H1 (cell line): ENCODE data around the gene ATF3. TPM values are rescaled to one million over a fixed set of nuclear protein-coding genes. Genes with fewer than 3 reads are reported as not detected.

Experiments
- CTCF ChIA-PET: fragments of 300-600 bp; sonication (Branson Sonifier 250); formaldehyde crosslinking; loops from one replicate; lab custom pipeline; 2021; ENCODE audit not compliant: partially characterized antibody; lab: Charles Lee
- POLR2A ChIA-PET: fragments of 300-600 bp; sonication (Branson Sonifier 250); formaldehyde crosslinking; loops from one replicate; lab custom pipeline; 2021; ENCODE audit warnings: inconsistent platforms; ENCODE audit not compliant: partially characterized antibody; lab: Charles Lee
- DNase-seq, 2 experiments: peaks; one replicate each; pipeline versions ENCODE4 v3.0.0 to v3.0.0-alpha.2; 2010 to 2022; ENCODE audit warnings: low spot score in 2 of 2, low read depth in 1 of 2, mixed read lengths in 1 of 2
- FAIRE-seq: peaks from 2 replicates; lab custom pipeline; 2011; peaks lifted over from hg19 to GRCh38; lab: Jason Lieb, UNC
- H2AFZ ChIP-seq: 2 replicates; pipeline ENCODE4 v1.8.1; 2012; ENCODE audit warnings: low read length, inconsistent platforms
- H2AK5ac ChIP-seq: 2 replicates; pipeline ENCODE4 v1.6.1; 2013; ENCODE audit warnings: low read depth, low read length
- H2BK120ac ChIP-seq: replicated peaks from 2 replicates; pipeline ENCODE3; 2013; ENCODE audit warnings: low read depth, low read length, inconsistent platforms
- H2BK12ac ChIP-seq: 2 replicates; pipeline ENCODE4 v1.6.1; 2013; ENCODE audit warnings: low read depth, low read length
- H2BK15ac ChIP-seq: 2 replicates; pipeline ENCODE4 v1.6.1; 2013; ENCODE audit warnings: low read length
- H2BK20ac ChIP-seq: 2 replicates; pipeline ENCODE4 v1.6.1; 2013; ENCODE audit warnings: low read length
- H2BK5ac ChIP-seq: 2 replicates; pipeline ENCODE4 v1.6.1; 2013; ENCODE audit warnings: low read depth, low read length
- H3K14ac ChIP-seq: 2 replicates; pipeline ENCODE4 v1.6.1; 2013; ENCODE audit warnings: inconsistent platforms; ENCODE audit not compliant: insufficient read length
- H3K18ac ChIP-seq: 2 replicates; pipeline ENCODE4 v1.6.1; 2013; ENCODE audit warnings: low read length; ENCODE audit errors: extremely low read depth
- H3K23ac ChIP-seq: 2 replicates; pipeline ENCODE4 v1.6.1; 2013; ENCODE audit warnings: inconsistent platforms; ENCODE audit not compliant: insufficient read length
- H3K23me2 ChIP-seq: 2 replicates; pipeline ENCODE4 v1.6.1; 2013; ENCODE audit warnings: low read depth, low read length
- H3K27ac ChIP-seq: 2 replicates; pipeline ENCODE4 v1.6.1; 2011; ENCODE audit warnings: low read depth, low read length, inconsistent platforms
- H3K27me3 ChIP-seq, 4 experiments: replicated peaks in 1 of 4; 1 replicate in 1 of 4; 2 replicates in 3 of 4; pipeline versions ENCODE4 v1.6.1 to v1.8.1; 2011 to 2013; ENCODE audit warnings: low read length in 3 of 4, mild to moderate bottlenecking in 3 of 4, inconsistent platforms in 2 of 4, mixed read lengths in 2 of 4, moderate library complexity in 1 of 4; ENCODE audit not compliant: control insufficient read depth in 3 of 4, insufficient read depth in 3 of 4; ENCODE audit errors: extremely low read depth in 1 of 4
- H3K36me3 ChIP-seq, 4 experiments: 2 replicates each; pipeline versions ENCODE4 v1.6.1 to v1.8.1; 2011 to 2013; ENCODE audit warnings: mild to moderate bottlenecking in 4 of 4, low read length in 3 of 4, moderate library complexity in 2 of 4, control low read depth in 1 of 4, inconsistent platforms in 1 of 4; ENCODE audit not compliant: insufficient read depth in 4 of 4, control insufficient read depth in 2 of 4
- H3K4ac ChIP-seq: replicated peaks from 2 replicates; pipeline ENCODE3; 2013; ENCODE audit warnings: low read length, low read depth, mixed read lengths, inconsistent platforms; ENCODE audit not compliant: insufficient read length
- H3K4me1 ChIP-seq, 4 experiments: replicated peaks in 1 of 4; 1 replicate in 1 of 4; 2 replicates in 3 of 4; pipeline versions ENCODE4 v1.6.1 to v1.8.1; 2011 to 2013; ENCODE audit warnings: low read length in 3 of 4, inconsistent platforms in 2 of 4, mixed read lengths in 1 of 4; ENCODE audit not compliant: insufficient read depth in 4 of 4, control insufficient read depth in 3 of 4
- H3K4me2 ChIP-seq, 2 experiments: 2 replicates each; pipeline versions ENCODE4 v1.6.1 to v1.8.1; 2011 to 2013; ENCODE audit warnings: low read depth in 2 of 2, low read length in 2 of 2, control low read depth in 1 of 2, inconsistent platforms in 1 of 2, mild to moderate bottlenecking in 1 of 2; ENCODE audit not compliant: insufficient read depth in 1 of 2
- H3K4me3 ChIP-seq, 4 experiments: fragments of 200-600, 300-600 bp in 1 of 4; sonication (generic), shearing (Covaris generic), sonication (Bioruptor Twin) in 1 of 4; 2 replicates each; pipeline versions ENCODE4 v1.5.1 to v1.8.1; 2011 to 2016; ENCODE audit warnings: low read length in 4 of 4, low read depth in 3 of 4, control low read depth in 2 of 4, inconsistent platforms in 2 of 4, mild to moderate bottlenecking in 2 of 4, mixed read lengths in 1 of 4, moderate library complexity in 1 of 4; ENCODE audit not compliant: insufficient read depth in 2 of 4; ENCODE audit errors: extremely low read depth in 1 of 4
- H3K56ac ChIP-seq: replicated peaks from 2 replicates; pipeline ENCODE3; 2013; ENCODE audit warnings: low read depth, mild to moderate bottlenecking, mixed read lengths, low read length, inconsistent platforms; ENCODE audit not compliant: insufficient read length
- H3K79me1 ChIP-seq: 2 replicates; pipeline ENCODE4 v1.6.1; 2013; ENCODE audit warnings: low read depth, low read length, control low read depth
- H3K79me2 ChIP-seq, 2 experiments: 2 replicates each; pipeline versions ENCODE4 v1.6.1 to v1.8.1; 2012 to 2013; ENCODE audit warnings: low read length in 2 of 2, mild to moderate bottlenecking in 2 of 2, inconsistent platforms in 1 of 2; ENCODE audit not compliant: insufficient read depth in 2 of 2, control insufficient read depth in 1 of 2
- H3K9ac ChIP-seq, 4 experiments: replicated peaks in 1 of 4; 1 replicate in 1 of 4; 2 replicates in 3 of 4; pipeline versions ENCODE4 v1.6.1 to v1.8.1; 2011 to 2013; ENCODE audit warnings: low read depth in 3 of 4, low read length in 3 of 4, control low read depth in 2 of 4, mild to moderate bottlenecking in 2 of 4, moderate library complexity in 2 of 4, inconsistent platforms in 1 of 4; ENCODE audit errors: extremely low read depth in 1 of 4
- H3K9me3 ChIP-seq, 2 experiments: 2 replicates each; pipeline versions ENCODE4 v1.6.1 to v1.8.1; 2012 to 2013; ENCODE audit warnings: mild to moderate bottlenecking in 2 of 2, moderate library complexity in 2 of 2, control low read depth in 1 of 2, inconsistent platforms in 1 of 2, low read depth in 1 of 2, low read length in 1 of 2, mixed read lengths in 1 of 2; ENCODE audit not compliant: insufficient read depth in 2 of 2
- H4K20me1 ChIP-seq, 2 experiments: replicated peaks in 1 of 2; 2 replicates each; pipeline versions ENCODE3 to v1.8.1; 2011 to 2013; ENCODE audit warnings: inconsistent platforms in 2 of 2, low read length in 2 of 2, mild to moderate bottlenecking in 1 of 2; ENCODE audit not compliant: insufficient read depth in 2 of 2, control insufficient read depth in 1 of 2
- H4K5ac ChIP-seq: 2 replicates; pipeline ENCODE4 v1.6.1; 2013; ENCODE audit warnings: low read length, low read depth, mixed read lengths, inconsistent platforms; ENCODE audit not compliant: insufficient read length
- H4K8ac ChIP-seq: 2 replicates; pipeline ENCODE4 v1.8.0; 2013; ENCODE audit warnings: mild to moderate bottlenecking, moderate library complexity, low read length, inconsistent platforms; ENCODE audit not compliant: insufficient read depth; ENCODE audit errors: extremely low read depth
- H4K91ac ChIP-seq: replicated peaks from 2 replicates; pipeline ENCODE3; 2013; ENCODE audit warnings: low read length, mixed read lengths, inconsistent platforms; ENCODE audit not compliant: insufficient read length
- NANOG ChIP-seq: IDR thresholded peaks from 2 replicates; pipeline ENCODE4 v1.6.1; 2011; ENCODE audit warnings: low read length, low read depth, mild to moderate bottlenecking, inconsistent platforms; ENCODE audit not compliant: insufficient read depth, poor library complexity, severe bottlenecking
- POLR2A ChIP-seq, 2 experiments: IDR thresholded peaks; 1 replicate in 1 of 2; 2 replicates in 1 of 2; pipeline ENCODE4 v1.6.1; 2011; ENCODE audit warnings: low read depth in 2 of 2, low read length in 2 of 2, mild to moderate bottlenecking in 2 of 2; ENCODE audit errors: control extremely low read depth in 1 of 2
- WGBS, 2 experiments: shearing (Covaris generic) in 1 of 2; methylation state at CpG; one replicate each; pipeline versions ENCODE4 v1.1.6 to v1.1.7; 2013 to 2015; ENCODE audit warnings: low lambda C conversion rate in 2 of 2, mixed read lengths in 2 of 2, inconsistent platforms in 1 of 2, low coverage in 1 of 2, missing lambda C conversion rate in 1 of 2; ENCODE audit not compliant: insufficient replicate concordance in 2 of 2, insufficient coverage in 1 of 2, insufficient read length in 1 of 2; ENCODE audit errors: extremely low coverage in 1 of 2, missing lambda C conversion rate in 1 of 2; 5-methylcytosine and 5-hydroxymethylcytosine counted together
- polyA plus RNA-seq, 7 experiments: library from polyadenylated mRNA; depleted of rRNA in 3 of 7; stranded (reverse) in 5 of 7; unstranded in 2 of 7; fragments of >200 nt in 5 of 7; fragments of 200-250 nt in 2 of 7; gene quantifications; 1 replicate in 5 of 7; 2 replicates in 1 of 7; 4 replicates in 1 of 7; pipeline versions ENCODE4 v1.2.1 to v1.2.3, GENCODE V29; 2011 to 2013; ENCODE audit warnings: missing spikeins in 2 of 7, mixed read lengths in 2 of 7
- total RNA-seq: library from RNA; stranded (reverse); fragmentation: NEBNext Ultra II Directional; extraction: Animal tissue kit (Norgen Biotek cat#: 25700); gene quantifications from 2 replicates; pipeline ENCODE4 v1.2.1, GENCODE V29; 2021

Gene ATF3
- total and polyA plus RNA-seq, 2 of the 8 experiments (the other 6 are each of a cell fraction or from before 2014, with no cell fraction given) = 12.2 to 27.7 TPM

DNA sequence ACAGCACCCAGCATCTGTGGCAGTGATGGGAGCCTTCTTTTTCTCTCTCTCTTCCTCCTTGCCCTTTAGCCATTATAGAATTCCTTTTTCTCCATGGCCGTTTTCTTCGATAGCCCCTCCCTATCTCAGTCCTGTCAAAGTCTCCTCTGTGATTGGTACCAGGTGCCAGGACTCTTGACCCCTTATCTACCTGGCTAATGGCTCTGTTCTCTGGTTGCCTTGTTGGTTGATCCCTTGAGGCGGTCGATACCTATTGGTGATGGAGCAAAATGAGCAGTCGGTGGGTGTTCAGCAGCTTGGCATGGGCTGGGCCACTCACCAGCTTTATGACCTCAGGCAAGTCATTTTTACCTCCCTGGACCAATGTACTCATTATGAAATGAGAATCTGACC is 2.0 kb downstream of the ATF3 start:
- H4K20me1 ChIP-seq = peaks cover 12 to 20% of the 10 kb centered on the region in 2 experiments
- POLR2A ChIA-PET = interaction anchor here (0.6 to 6.4 kb wide), 6 partner anchors 10 to 180 kb away, joined by 3 to 94 read pairs (median 4); no protein-coding TSS in a partner anchor
- no peak overlapping the region for H2BK120ac ChIP-seq
- H3K27me3 ChIP-seq = peaks cover 10 to 38% (median 27%) of the 10 kb centered on the region in 4 experiments; a peak in 6 of 7 replicates
- no peak overlapping the region for H3K14ac ChIP-seq
- no peak overlapping the region for H2BK20ac ChIP-seq
- H3K23ac ChIP-seq = no peak overlapping the region
- H3K9ac ChIP-seq = no peak overlapping the region
- DNase-seq (no peak), FAIRE-seq (no peak)
- peaks cover 0 to 57% of the 10 kb centered on the region in 2 experiments; a peak in 2 of 4 replicates for H3K79me2 ChIP-seq
- no peak overlapping the region for H2BK5ac ChIP-seq
- H3K4me1 ChIP-seq = peaks cover 16 to 40% (median 29%) of the 10 kb centered on the region in 4 experiments
- H2AK5ac ChIP-seq = no peak overlapping the region
- no peak overlapping the region for H3K4ac ChIP-seq
- no peak overlapping the region for H3K27ac ChIP-seq
- H2BK12ac ChIP-seq = no peak overlapping the region
- TF ChIP-seq NANOG (no peak), POLR2A (IDR thresholded peaks at IDR 0.05; ENCODE audit: control extremely low read depth in 1 of 2, low read depth in 2 of 2, low read length in 2 of 2) (peak in 1 of 2 experiments; percentile 63; a peak in 1 of 3 replicates)
- H4K8ac ChIP-seq = no peak overlapping the region
- H3K23me2 ChIP-seq = peaks cover 18% of the 10 kb centered on the region
- H2BK15ac ChIP-seq = no peak overlapping the region
- H3K36me3 ChIP-seq = peaks cover 0 to 11% (median 2%) of the 10 kb centered on the region in 4 experiments; a peak in 4 of 8 replicates
- peak overlapping the region in 1 of 4 experiments; percentile 96; a peak in 3 of 8 replicates for H3K4me3 ChIP-seq
- WGBS, 2 experiments = 88% methylated on average over 5 of the region's 5 CpGs; no CpG with 5 or more reads in 1 of the 2 experiments
- H3K18ac ChIP-seq = no peak overlapping the region
- H4K91ac ChIP-seq = no peak overlapping the region
- H3K56ac ChIP-seq = no peak overlapping the region
- no peak overlapping the region for H2AFZ ChIP-seq
- H3K79me1 ChIP-seq = peaks cover 8% of the 10 kb centered on the region
- no peak overlapping the region for H4K5ac ChIP-seq
- H3K4me2 ChIP-seq = peak overlapping the region; percentile 96 to 97
- CTCF ChIA-PET = interaction anchor here (1.2 to 3.0 kb wide), 3 partner anchors 14 to 209 kb away, joined by 3 to 21 read pairs (median 5); no protein-coding TSS in a partner anchor
- H3K9me3 ChIP-seq = no peaks in the 10 kb centered on the region
